ENCODE data around the gene DOK6. TPM values are rescaled to one million over a fixed set of nuclear protein-coding genes. Genes with fewer than 3 reads are reported as not detected.

The DOK6 gene
- total RNA-seq, 2 experiments from 2014 or later, result not detected

- Mint-ChIP-seq H3K4me3 (no peak overlapping the region), H3K9me3 (no peaks in the 10 kb centered on the region), H3K4me1 (ENCODE audit: low read depth) (peaks cover 7% of the 10 kb centered on the region), H3K36me3 (ENCODE audit: low read depth) (peaks cover 7% of the 10 kb centered on the region), H3K27ac (no peak overlapping the region), H3K27me3 (no peaks in the 10 kb centered on the region)
- Histone ChIP-seq H3K9me3 (ENCODE audit: control insufficient read depth in 1 of 2, insufficient read depth in 1 of 2, low read length in 2 of 2) (no peaks in the 10 kb centered on the region), H3K27ac (ENCODE audit: low read depth in 1 of 2, low read length in 2 of 2) (no peak overlapping the region), H3K27me3 (ENCODE audit: control insufficient read depth in 1 of 2, insufficient read depth in 2 of 2, low read length in 2 of 2) (no peaks in the 10 kb centered on the region), H3K36me3 (ENCODE audit: insufficient read depth, low read length) (no peaks in the 10 kb centered on the region), H3K4me3 (ENCODE audit: low read length) (no peak overlapping the region), H3K4me1 (ENCODE audit: insufficient read depth, low read length) (no peaks in the 10 kb centered on the region)
- CTCF ChIA-PET, result no interaction called here
- no peak for DNase-seq
- ATAC-seq (ENCODE audit: poor library complexity), result no peak
- intact Hi-C loops (cut with DNase I, micrococcal nuclease), result no loop called here
- TF ChIP-seq, protein P1, sequence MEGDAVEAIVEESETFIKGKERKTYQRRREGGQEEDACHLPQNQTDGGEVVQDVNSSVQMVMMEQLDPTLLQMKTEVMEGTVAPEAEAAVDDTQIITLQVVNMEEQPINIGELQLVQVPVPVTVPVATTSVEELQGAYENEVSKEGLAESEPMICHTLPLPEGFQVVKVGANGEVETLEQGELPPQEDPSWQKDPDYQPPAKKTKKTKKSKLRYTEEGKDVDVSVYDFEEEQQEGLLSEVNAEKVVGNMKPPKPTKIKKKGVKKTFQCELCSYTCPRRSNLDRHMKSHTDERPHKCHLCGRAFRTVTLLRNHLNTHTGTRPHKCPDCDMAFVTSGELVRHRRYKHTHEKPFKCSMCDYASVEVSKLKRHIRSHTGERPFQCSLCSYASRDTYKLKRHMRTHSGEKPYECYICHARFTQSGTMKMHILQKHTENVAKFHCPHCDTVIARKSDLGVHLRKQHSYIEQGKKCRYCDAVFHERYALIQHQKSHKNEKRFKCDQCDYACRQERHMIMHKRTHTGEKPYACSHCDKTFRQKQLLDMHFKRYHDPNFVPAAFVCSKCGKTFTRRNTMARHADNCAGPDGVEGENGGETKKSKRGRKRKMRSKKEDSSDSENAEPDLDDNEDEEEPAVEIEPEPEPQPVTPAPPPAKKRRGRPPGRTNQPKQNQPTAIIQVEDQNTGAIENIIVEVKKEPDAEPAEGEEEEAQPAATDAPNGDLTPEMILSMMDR (IDR thresholded peaks at IDR 0.05), result no peak
- POLR2A ChIA-PET, result no interaction called here
Measured at GRCh38 chr18:69763002-69763401, 362.3 kb downstream of the DOK6 start.

- H3K4me1 ChIP-seq (ENCODE audit: insufficient read depth, low read length), result no peaks in the 10 kb centered on the region
- no peaks in the 10 kb centered on the region for H3K9me3 ChIP-seq (ENCODE audit: control insufficient read depth in 1 of 2, insufficient read depth in 1 of 2, low read length in 2 of 2)
- Mint-ChIP-seq H3K36me3 (ENCODE audit: low read depth) (peaks cover 11% of the 10 kb centered on the region), H3K27ac (no peak overlapping the region), H3K27me3 (no peaks in the 10 kb centered on the region), H3K4me1 (ENCODE audit: low read depth) (no peaks in the 10 kb centered on the region), H3K9me3 (no peaks in the 10 kb centered on the region), H3K4me3 (no peak overlapping the region)
- no peak overlapping the region for H3K27ac ChIP-seq (ENCODE audit: low read depth in 1 of 2, low read length in 2 of 2)
- no peak for ATAC-seq (ENCODE audit: poor library complexity)
- no peaks in the 10 kb centered on the region for H3K36me3 ChIP-seq (ENCODE audit: insufficient read depth, low read length)
- ChIA-PET POLR2A (no interaction called here), CTCF (no interaction called here)
- TF ChIP-seq, protein P1 (IDR thresholded peaks at IDR 0.05), result no peak
- no peak overlapping the region for H3K4me3 ChIP-seq (ENCODE audit: low read length)
- no peak for DNase-seq
- intact Hi-C loops (cut with DNase I, micrococcal nuclease), result no loop called here
- no peaks in the 10 kb centered on the region for H3K27me3 ChIP-seq (ENCODE audit: control insufficient read depth in 1 of 2, insufficient read depth in 2 of 2, low read length in 2 of 2)
Measured at GRCh38 chr18:69763821-69764220, 363.1 kb downstream of the DOK6 start.

- no peak overlapping the region for H3K27ac ChIP-seq (ENCODE audit: low read depth in 1 of 2, low read length in 2 of 2)
- Mint-ChIP-seq H3K4me3 (no peak overlapping the region), H3K27ac (no peak overlapping the region), H3K9me3 (peaks cover 5% of the 10 kb centered on the region), H3K27me3 (no peaks in the 10 kb centered on the region), H3K36me3 (ENCODE audit: low read depth) (peaks cover 14% of the 10 kb centered on the region), H3K4me1 (ENCODE audit: low read depth) (peaks cover 13% of the 10 kb centered on the region)
- H3K4me1 ChIP-seq (ENCODE audit: insufficient read depth, low read length), result no peaks in the 10 kb centered on the region
- intact Hi-C loops (cut with DNase I, micrococcal nuclease), result no loop called here
- DNase-seq (no peak), ATAC-seq (ENCODE audit: poor library complexity) (no peak)
- H3K27me3 ChIP-seq (ENCODE audit: control insufficient read depth in 1 of 2, insufficient read depth in 2 of 2, low read length in 2 of 2), result no peaks in the 10 kb centered on the region
- TF ChIP-seq, protein P1 (IDR thresholded peaks at IDR 0.05), result no peak
- no peak overlapping the region for H3K4me3 ChIP-seq (ENCODE audit: low read length)
- ChIA-PET CTCF (no interaction called here), POLR2A (no interaction called here)
- H3K9me3 ChIP-seq (ENCODE audit: control insufficient read depth in 1 of 2, insufficient read depth in 1 of 2, low read length in 2 of 2), result no peaks in the 10 kb centered on the region
- H3K36me3 ChIP-seq (ENCODE audit: insufficient read depth, low read length), result no peaks in the 10 kb centered on the region
Measured at GRCh38 chr18:69770238-69770637, 369.6 kb downstream of the DOK6 start.

Data from CD4-positive, alpha-beta T cell (primary cell).